H1 (cell line): ENCODE measurements around the gene SCAF11. TPM values are rescaled to one million over a fixed set of nuclear protein-coding genes. Genes with fewer than 3 reads are reported as not detected.

ENCODE experiments used
- ASH2L ChIP-seq: fragments of 200-600, 300-600 bp; sonication (generic); IDR thresholded peaks from one replicate; pipeline ENCODE4 v1.7.1; 2017; ENCODE audit warnings: low read length
- BACH1 ChIP-seq: IDR thresholded peaks from 2 replicates; pipeline ENCODE4 v1.6.1; 2012; ENCODE audit warnings: low read length, improper control_type of control experiment
- CHD2 ChIP-seq: IDR thresholded peaks from 2 replicates; pipeline ENCODE4 v1.6.1; 2012; ENCODE audit warnings: low read length, improper control_type of control experiment
- CTBP2 ChIP-seq: IDR thresholded peaks from 2 replicates; pipeline ENCODE4 v1.7.0; 2011; ENCODE audit warnings: borderline replicate concordance, mild to moderate bottlenecking, moderate library complexity, mixed read lengths, low read length; ENCODE audit not compliant: insufficient read depth, insufficient read length
- EGR1 ChIP-seq: IDR thresholded peaks from 2 replicates; pipeline ENCODE4 v1.6.1; 2011; ENCODE audit warnings: low read depth, low read length, borderline replicate concordance
- EZH2 ChIP-seq: fragments of 200-600 bp; sonication (generic); IDR thresholded peaks from 2 replicates; pipeline ENCODE4 v1.7.1; 2012; ENCODE audit warnings: low read depth, mild to moderate bottlenecking, moderate library complexity, low read length, inconsistent platforms; ENCODE audit not compliant: severe bottlenecking
- HDAC2 ChIP-seq, 2 experiments: fragments of 300-600 bp in 1 of 2; sonication (generic) in 1 of 2; IDR thresholded peaks; 2 replicates each; pipeline ENCODE4 v1.6.1; 2011 to 2012; ENCODE audit warnings: low read depth in 2 of 2, low read length in 2 of 2, mild to moderate bottlenecking in 2 of 2, moderate library complexity in 2 of 2, borderline replicate concordance in 1 of 2, inconsistent platforms in 1 of 2
- KDM1A ChIP-seq: fragments of 200-600, 300-600 bp; sonication (generic); IDR thresholded peaks from 2 replicates; pipeline ENCODE4 v1.7.1; 2016; ENCODE audit warnings: mild to moderate bottlenecking, low read length, borderline replicate concordance
- KDM4A ChIP-seq: IDR thresholded peaks from one replicate; pipeline ENCODE4 v1.7.1; 2012; ENCODE audit warnings: low read depth, mild to moderate bottlenecking, moderate library complexity, low read length, inconsistent platforms; ENCODE audit not compliant: severe bottlenecking
- MAFK ChIP-seq: IDR thresholded peaks from 2 replicates; pipeline ENCODE4 v1.6.1; 2012; ENCODE audit warnings: low read depth, mild to moderate bottlenecking, improper control_type of control experiment, low read length
- MAX ChIP-seq: IDR thresholded peaks from 2 replicates; pipeline ENCODE4 v1.6.1; 2012; ENCODE audit warnings: inconsistent platforms
- PHF8 ChIP-seq: fragments of 200-600 bp; sonication (generic); conservative IDR thresholded peaks from 2 replicates; pipeline ENCODE4 v1.7.1; 2012; ENCODE audit warnings: low read depth, mild to moderate bottlenecking, inconsistent platforms, low read length, moderate library complexity
- POLR2A ChIP-seq, 2 experiments: IDR thresholded peaks; 1 replicate in 1 of 2; 2 replicates in 1 of 2; pipeline ENCODE4 v1.6.1; 2011; ENCODE audit warnings: low read depth in 2 of 2, low read length in 2 of 2, mild to moderate bottlenecking in 2 of 2; ENCODE audit errors: control extremely low read depth in 1 of 2
- POU5F1 ChIP-seq: IDR thresholded peaks from 2 replicates; pipeline ENCODE4 v1.6.1; 2011; ENCODE audit warnings: low read depth, mild to moderate bottlenecking, low read length, moderate library complexity
- RBBP5 ChIP-seq: IDR thresholded peaks from 2 replicates; pipeline ENCODE4 v1.7.1; 2012; ENCODE audit warnings: low read depth, mild to moderate bottlenecking, inconsistent platforms, low read length, moderate library complexity, borderline replicate concordance
- SIX5 ChIP-seq: IDR thresholded peaks from 2 replicates; pipeline ENCODE4 v1.6.1; 2011; ENCODE audit warnings: mild to moderate bottlenecking, low read depth, low read length
- SRF ChIP-seq: IDR thresholded peaks from 2 replicates; pipeline ENCODE4 v1.6.1; 2011; ENCODE audit warnings: mild to moderate bottlenecking, low read depth, low read length, moderate library complexity
- TAF1 ChIP-seq: IDR thresholded peaks from 2 replicates; pipeline ENCODE4 v1.6.1; 2011; ENCODE audit warnings: mild to moderate bottlenecking, low read depth, low read length
- TAF7 ChIP-seq: optimal IDR thresholded peaks from 2 replicates; pipeline ENCODE3; 2011; ENCODE audit warnings: low read depth, mild to moderate bottlenecking, inconsistent platforms, low read length, moderate library complexity, borderline replicate concordance
- TBP ChIP-seq: IDR thresholded peaks from 2 replicates; pipeline ENCODE4 v1.6.1; 2011; ENCODE audit warnings: low read depth, low read length, improper control_type of control experiment
- TCF12 ChIP-seq: IDR thresholded peaks from 2 replicates; pipeline ENCODE4 v1.6.1; 2011; ENCODE audit warnings: low read depth, mild to moderate bottlenecking, low read length
- TEAD4 ChIP-seq: IDR thresholded peaks from 2 replicates; pipeline ENCODE4 v1.6.1; 2012; ENCODE audit warnings: low read depth, low read length, inconsistent platforms, mixed read lengths
- YY1 ChIP-seq: IDR thresholded peaks from 2 replicates; pipeline ENCODE4 v1.6.1; 2011; ENCODE audit warnings: low read depth, mild to moderate bottlenecking, low read length
- polyA plus RNA-seq, 7 experiments: library from polyadenylated mRNA; depleted of rRNA in 3 of 7; stranded (reverse) in 5 of 7; unstranded in 2 of 7; fragments of >200 nt in 5 of 7; fragments of 200-250 nt in 2 of 7; gene quantifications; 1 replicate in 5 of 7; 2 replicates in 1 of 7; 4 replicates in 1 of 7; pipeline versions ENCODE4 v1.2.1 to v1.2.3, GENCODE V29; 2011 to 2013; ENCODE audit warnings: missing spikeins in 2 of 7, mixed read lengths in 2 of 7
- total RNA-seq: library from RNA; stranded (reverse); fragmentation: NEBNext Ultra II Directional; extraction: Animal tissue kit (Norgen Biotek cat#: 25700); gene quantifications from 2 replicates; pipeline ENCODE4 v1.2.1, GENCODE V29; 2021

Gene SCAF11
- total and polyA plus RNA-seq, 2 of the 8 experiments (the other 6 are each of a cell fraction or from before 2014, with no cell fraction given), result 15.1 to 77.8 TPM

- TF ChIP-seq YY1 (no peak), SIX5 (no peak), KDM1A (no peak), TBP (no peak), CHD2 (no peak), SRF (no peak), RBBP5 (peak; percentile 33; the same call in 1 of the 2 replicates), PHF8 (peak; percentile 52), MAX (peak; percentile 90), EZH2 (no peak), POLR2A (IDR thresholded peaks at IDR 0.05; ENCODE audit: control extremely low read depth in 1 of 2, low read depth in 2 of 2, low read length in 2 of 2) (peak in 1 of 2 experiments; percentile 48; a peak in 1 of 3 replicates), TAF1 (peak; percentile 53; the same call in 1 of the 2 replicates), EGR1 (peak; percentile 45; the same call in 1 of the 2 replicates), BACH1 (0 out of 2 replicates have a peak, but pooled peaks have one; percentile 10), TAF7 (no peak), TEAD4 (no peak), MAFK (no peak), HDAC2 (IDR thresholded peaks at IDR 0.05; ENCODE audit: borderline replicate concordance in 1 of 2, low read depth in 2 of 2, low read length in 2 of 2) (0 out of 4 replicates have a peak, but pooled peaks of 1 of the 2 experiments have one; percentile 29), TCF12 (no peak), KDM4A (peak; percentile 57), ASH2L (peak; percentile 42), POU5F1 (no peak), CTBP2 (no peak)
These were observed 1.2 kb upstream of the SCAF11 start (continued) for GRCh38 chr12:45991284-45992249.
